HG03354 (cell line): ENCODE results near the gene ZBTB11.
"Not testable (repeated sequence)": the region's sequence is repeated elsewhere in the genome, so short reads cannot be mapped to it uniquely, and the experiment has no call there.

ENCODE experiments used
- ATAC-seq: cut with Tn5 transposase; IDR thresholded peaks from one replicate; pipeline ENCODE4 v1.9.1; 2021; ENCODE audit warnings: mild to moderate bottlenecking; ENCODE audit not compliant: unreplicated experiment, poor library complexity, severe bottlenecking

The ZBTB11 gene, protein sequence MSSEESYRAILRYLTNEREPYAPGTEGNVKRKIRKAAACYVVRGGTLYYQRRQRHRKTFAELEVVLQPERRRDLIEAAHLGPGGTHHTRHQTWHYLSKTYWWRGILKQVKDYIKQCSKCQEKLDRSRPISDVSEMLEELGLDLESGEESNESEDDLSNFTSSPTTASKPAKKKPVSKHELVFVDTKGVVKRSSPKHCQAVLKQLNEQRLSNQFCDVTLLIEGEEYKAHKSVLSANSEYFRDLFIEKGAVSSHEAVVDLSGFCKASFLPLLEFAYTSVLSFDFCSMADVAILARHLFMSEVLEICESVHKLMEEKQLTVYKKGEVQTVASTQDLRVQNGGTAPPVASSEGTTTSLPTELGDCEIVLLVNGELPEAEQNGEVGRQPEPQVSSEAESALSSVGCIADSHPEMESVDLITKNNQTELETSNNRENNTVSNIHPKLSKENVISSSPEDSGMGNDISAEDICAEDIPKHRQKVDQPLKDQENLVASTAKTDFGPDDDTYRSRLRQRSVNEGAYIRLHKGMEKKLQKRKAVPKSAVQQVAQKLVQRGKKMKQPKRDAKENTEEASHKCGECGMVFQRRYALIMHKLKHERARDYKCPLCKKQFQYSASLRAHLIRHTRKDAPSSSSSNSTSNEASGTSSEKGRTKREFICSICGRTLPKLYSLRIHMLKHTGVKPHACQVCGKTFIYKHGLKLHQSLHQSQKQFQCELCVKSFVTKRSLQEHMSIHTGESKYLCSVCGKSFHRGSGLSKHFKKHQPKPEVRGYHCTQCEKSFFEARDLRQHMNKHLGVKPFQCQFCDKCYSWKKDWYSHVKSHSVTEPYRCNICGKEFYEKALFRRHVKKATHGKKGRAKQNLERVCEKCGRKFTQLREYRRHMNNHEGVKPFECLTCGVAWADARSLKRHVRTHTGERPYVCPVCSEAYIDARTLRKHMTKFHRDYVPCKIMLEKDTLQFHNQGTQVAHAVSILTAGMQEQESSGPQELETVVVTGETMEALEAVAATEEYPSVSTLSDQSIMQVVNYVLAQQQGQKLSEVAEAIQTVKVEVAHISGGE

GRCh38 chr3:101676765-101677435 lies at the start of gene ZBTB11:
Gene ZBTB11, minus strand, starts transcription at chr3:101677132. Its CDS starts 218 bp downstream, at chr3:101676914.
- ATAC-seq: peak; percentile 76

DNA sequence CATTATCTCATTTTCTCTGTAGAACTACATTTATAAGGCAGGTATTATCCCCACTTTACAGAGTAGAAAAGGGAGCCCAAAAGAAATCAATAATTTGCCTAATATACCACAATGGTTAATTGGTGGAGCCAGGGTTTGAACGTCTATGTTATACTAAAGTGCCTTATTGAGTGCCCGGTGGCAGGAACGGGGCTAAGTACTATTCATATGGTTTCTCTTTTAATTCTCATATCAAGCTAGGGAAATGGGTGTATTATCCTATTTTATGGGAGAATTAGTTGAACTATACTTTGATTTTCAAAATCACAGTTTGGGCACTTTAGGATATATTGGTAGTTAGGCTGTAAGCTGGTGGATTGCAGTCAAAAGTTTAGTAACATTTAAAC lies 49.0 kb upstream of the ZBTB11 start:
- no peak for ATAC-seq

DNA sequence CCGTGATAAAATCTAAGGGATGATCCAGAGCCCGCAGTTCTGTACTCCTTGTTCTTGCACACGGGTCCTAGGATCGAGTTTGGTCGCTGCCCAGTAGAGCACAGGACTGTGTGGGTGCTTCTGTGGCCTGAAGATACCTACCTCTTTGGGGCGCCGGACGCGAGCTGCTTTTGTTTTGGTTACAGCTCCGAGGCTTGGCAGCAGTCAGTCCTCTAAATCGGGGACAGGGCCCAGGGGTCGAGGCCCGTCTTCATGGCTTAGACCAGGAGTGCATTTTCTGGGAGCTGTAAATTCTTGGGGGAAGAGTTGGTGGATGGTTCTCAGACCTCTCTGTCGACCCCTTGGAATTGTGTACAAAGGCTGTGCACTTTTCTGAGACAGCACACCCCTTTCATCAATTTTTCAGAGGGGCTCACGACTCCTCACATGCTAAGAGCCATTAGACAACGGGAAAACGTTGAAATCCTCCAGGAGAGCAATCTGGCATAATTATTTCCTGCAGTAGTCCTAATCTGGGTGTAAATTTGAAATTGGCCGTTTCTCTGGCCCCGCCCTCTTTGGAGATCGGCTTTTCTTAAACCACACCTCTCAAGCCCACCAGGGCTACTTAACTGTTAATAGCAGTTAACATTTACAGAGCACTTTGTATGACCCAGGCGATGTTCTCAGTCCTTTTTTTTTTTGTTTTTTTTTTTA lies 48.4 kb upstream of the ZBTB11 start:
- ATAC-seq: peak; percentile 23

GRCh38 chr3:101724329-101725193 lies 47.6 kb upstream of the ZBTB11 start, which contains the start of gene CEP97:
Gene CEP97, plus strand, starts transcription at chr3:101724614. Its CDS starts 63 bp downstream, at chr3:101724677.
- ATAC-seq: peak; percentile 91

- ATAC-seq: peak; percentile 57
These were observed 45.7 kb upstream of the ZBTB11 start for GRCh38 chr3:101722394-101723173.

- ATAC-seq: no peak
These were observed 44.2 kb upstream of the ZBTB11 start for GRCh38 chr3:101720851-101721840.

GRCh38 chr3:101719604-101720185 lies 42.8 kb upstream of the ZBTB11 start:
- ATAC-seq: no peak

DNA sequence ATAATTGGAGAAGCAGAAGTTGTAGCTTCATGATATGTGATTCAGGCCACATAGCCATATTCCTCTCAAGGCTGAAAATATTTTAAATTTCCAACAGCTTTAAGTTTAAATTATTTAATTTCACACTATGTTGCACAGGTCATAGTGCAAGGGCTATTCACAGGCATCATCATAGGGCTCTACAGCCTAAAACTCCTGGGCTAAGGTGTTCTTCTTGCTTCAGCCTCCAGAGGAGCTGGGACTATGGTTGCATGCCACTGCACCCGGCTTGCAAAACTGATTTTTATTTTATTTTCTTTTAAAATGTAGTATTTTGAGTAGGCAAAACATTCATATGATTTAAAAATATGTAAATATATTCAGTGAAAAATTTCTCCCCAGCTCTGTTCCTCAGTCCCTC lies 41.5 kb upstream of the ZBTB11 start:
- ATAC-seq: no peak

GRCh38 chr3:101709126-101709525 lies 32.2 kb upstream of the ZBTB11 start:
- ATAC-seq: no peak

DNA sequence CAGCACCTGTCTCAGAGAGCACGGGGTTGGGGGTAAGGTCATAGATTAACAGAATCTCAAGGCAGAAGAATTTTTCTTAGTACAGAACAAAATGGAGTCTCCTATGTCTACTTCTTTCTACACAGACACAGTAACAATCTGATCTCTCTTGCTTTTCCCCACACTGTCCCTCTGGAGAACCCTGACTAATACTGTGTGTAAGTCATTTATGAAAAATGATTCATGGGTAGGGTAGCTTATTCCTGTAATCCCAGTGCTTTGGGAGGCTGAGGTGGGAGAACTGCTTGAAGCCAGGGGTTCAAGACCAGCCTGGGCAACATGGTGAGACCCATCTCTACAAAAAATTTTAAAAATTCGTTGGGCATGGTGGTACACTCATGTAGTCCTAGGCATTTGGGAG lies 27.7 kb upstream of the ZBTB11 start:
- not testable (repeated sequence) for ATAC-seq

GRCh38 chr3:101703169-101703568 lies 26.2 kb upstream of the ZBTB11 start:
- ATAC-seq: no peak

DNA sequence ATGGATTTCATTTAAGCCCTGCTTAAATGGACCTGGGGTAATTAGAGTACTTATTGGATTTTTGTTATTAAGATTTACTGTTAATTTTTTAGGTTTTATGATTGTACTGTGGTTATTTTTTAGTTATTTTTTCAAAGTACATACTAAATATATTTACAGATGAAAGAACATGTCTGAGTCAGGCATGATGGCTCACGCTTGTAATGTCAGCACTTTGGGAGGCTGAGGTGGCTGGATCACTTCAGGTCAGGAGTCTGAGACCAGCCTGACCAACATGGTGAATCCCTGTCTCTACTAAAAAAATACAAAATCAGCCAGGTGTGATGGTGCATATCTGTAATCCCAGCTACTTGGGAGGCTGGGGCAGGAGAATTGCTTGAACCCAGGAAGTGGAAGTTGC lies 25.8 kb upstream of the ZBTB11 start:
- no peak for ATAC-seq

DNA sequence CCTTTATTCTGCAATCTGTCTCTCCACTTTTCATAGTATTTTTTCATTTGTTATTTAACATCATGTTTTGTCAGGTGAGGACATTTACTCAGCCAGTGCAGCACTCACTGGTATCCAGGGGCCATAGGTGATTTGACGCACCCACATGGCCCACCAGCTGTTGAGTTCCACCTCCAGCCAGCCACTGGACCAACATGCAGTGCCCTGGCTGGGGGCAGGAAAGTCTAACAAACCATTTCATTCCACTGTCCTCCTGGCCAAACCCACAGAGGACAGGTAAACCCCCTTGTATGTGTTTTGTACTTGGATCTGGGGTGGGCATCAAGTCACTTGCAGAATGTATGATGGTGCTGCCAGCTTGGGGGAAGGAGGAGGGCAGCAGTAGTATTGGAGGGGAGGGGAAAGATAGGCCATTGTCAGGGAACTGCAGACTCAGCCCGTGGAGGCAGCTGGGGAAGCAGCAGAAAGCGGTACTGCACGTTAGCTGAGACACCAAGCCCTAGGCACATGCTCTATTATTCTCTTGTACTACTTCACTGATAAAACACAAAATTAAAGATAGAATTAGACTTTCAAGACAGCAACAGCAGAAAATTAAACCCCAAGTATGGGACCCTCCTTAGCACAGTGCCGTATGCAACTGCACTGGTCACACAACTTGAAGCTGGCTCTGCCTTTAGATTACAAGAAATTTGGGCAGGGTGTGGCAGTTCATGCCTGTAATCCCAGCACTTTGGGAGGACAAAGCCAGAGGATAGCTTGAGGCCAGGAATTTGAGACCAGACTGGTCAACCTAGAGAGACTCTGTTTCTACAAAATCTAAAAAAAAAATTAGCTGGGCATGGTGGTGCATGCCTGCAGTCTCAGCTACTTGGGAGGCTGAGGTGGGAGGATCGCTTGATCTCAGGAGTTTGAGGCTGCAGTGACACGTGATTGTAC lies 25.0 kb upstream of the ZBTB11 start:
- peak; percentile 16 for ATAC-seq

GRCh38 chr3:101695779-101696372 lies 18.9 kb upstream of the ZBTB11 start:
- no peak for ATAC-seq

- not testable (repeated sequence) for ATAC-seq
These were observed 17.9 kb upstream of the ZBTB11 start for GRCh38 chr3:101694836-101695235.
